HG03066 (cell line): ENCODE measurements around the gene PJVK.

Experiments used
- ATAC-seq: cut with Tn5 transposase; IDR thresholded peaks from one replicate; pipeline ENCODE4 v1.9.1; 2021; ENCODE audit warnings: low read depth; ENCODE audit not compliant: unreplicated experiment

PJVK gene

GRCh38 chr2:178479758-178480226, 28.6 kb downstream of the PJVK start:
- no peak for ATAC-seq

- peak; percentile 55 for ATAC-seq
These were observed 29.3 kb downstream of the PJVK start, which contains the start of gene PLEKHA3 for GRCh38 chr2:178480227-178481181. Gene PLEKHA3, plus strand, starts transcription at chr2:178480457. Its CDS starts 413 bp downstream, at chr2:178480870.

GRCh38 chr2:178482437-178482836, 31.3 kb downstream of the PJVK start:
- ATAC-seq = no peak

- ATAC-seq = no peak
These were observed 33.3 kb downstream of the PJVK start for GRCh38 chr2:178484245-178485041.

- no peak for ATAC-seq
These were observed 34.2 kb downstream of the PJVK start for GRCh38 chr2:178485356-178485755.

- no peak for ATAC-seq
These were observed 40.4 kb downstream of the PJVK start for GRCh38 chr2:178491612-178492011.

- no peak for ATAC-seq
These were observed 44.9 kb downstream of the PJVK start for GRCh38 chr2:178496049-178496448.

- no peak for ATAC-seq
These were observed 47.0 kb downstream of the PJVK start for GRCh38 chr2:178498137-178498536.

GRCh38 chr2:178499640-178500039, 48.5 kb downstream of the PJVK start:
- ATAC-seq = no peak

- ATAC-seq = no peak
These were observed 51.6 kb downstream of the PJVK start for GRCh38 chr2:178502751-178503150.

GRCh38 chr2:178506101-178506500, 54.9 kb downstream of the PJVK start:
- no peak for ATAC-seq

- ATAC-seq = no peak
These were observed 55.3 kb downstream of the PJVK start for GRCh38 chr2:178506524-178506923.

GRCh38 chr2:178506949-178507348, 55.8 kb downstream of the PJVK start:
- ATAC-seq = no peak

- no peak for ATAC-seq
These were observed 57.5 kb downstream of the PJVK start for GRCh38 chr2:178508646-178509045.

- no peak for ATAC-seq
These were observed 59.2 kb downstream of the PJVK start for GRCh38 chr2:178510384-178510783.
